Caco-2 (cell line): ENCODE results near the gene ASTN1. TPM values are rescaled to one million over a fixed set of nuclear protein-coding genes. Genes with fewer than 3 reads are reported as not detected.

ENCODE experiments used
- BruUV-seq: library from RNA; stranded (reverse); fragments of 400-500 nt; replicated peaks from 2 replicates; lab custom pipeline; 2021; lab: Mats Ljungman, UMichigan
- CTCF ChIA-PET: fragments of 300-600 bp; sonication (Branson Sonifier 250); formaldehyde crosslinking; loops from one replicate; lab custom pipeline; 2022; ENCODE audit warnings: antibody characterized with exemption; lab: Charles Lee
- POLR2A ChIA-PET: fragments of 300-600 bp; sonication (Branson Sonifier 250); formaldehyde crosslinking; loops from one replicate; lab custom pipeline; 2022; ENCODE audit warnings: antibody characterized with exemption; lab: Charles Lee
- DNase-seq, 2 experiments: peaks; one replicate each; pipeline versions ENCODE4 v3.0.0 to v3.0.0-alpha.2; 2020 to 2022
- H3K27me3 ChIP-seq: replicated peaks from 2 replicates; pipeline ENCODE4 v1.6.0; 2011; ENCODE audit warnings: low read length; ENCODE audit not compliant: control insufficient read depth, insufficient read depth
- H3K36me3 ChIP-seq: 2 replicates; pipeline ENCODE4 v1.5.1; 2011; ENCODE audit warnings: low read length; ENCODE audit not compliant: control insufficient read depth, insufficient read depth
- H3K4me1 ChIP-seq: fragments of 250-450 bp; sonication (Bioruptor Pico); 2 replicates; pipeline ENCODE4 v1.5.1; 2020; ENCODE audit warnings: mild to moderate bottlenecking
- H3K4me3 ChIP-seq: 2 replicates; pipeline ENCODE4 v1.5.1; 2011; ENCODE audit warnings: low read depth, mild to moderate bottlenecking, control low read depth, low read length
- H3K9me3 ChIP-seq: fragments of 250-450 bp; sonication (Bioruptor Pico); 2 replicates; pipeline ENCODE4 v1.5.1; 2020; ENCODE audit warnings: mild to moderate bottlenecking, moderate library complexity
- H3K27ac Mint-ChIP-seq: one replicate; pipeline ENCODE4 v1.8.0; 2022; ENCODE audit warnings: mixed read lengths; ENCODE audit not compliant: unreplicated experiment
- H3K27me3 Mint-ChIP-seq: one replicate; pipeline ENCODE4 v1.8.0; 2022; ENCODE audit warnings: mixed read lengths; ENCODE audit not compliant: insufficient read depth, unreplicated experiment
- H3K36me3 Mint-ChIP-seq: one replicate; pipeline ENCODE4 v1.8.0; 2022; ENCODE audit warnings: mild to moderate bottlenecking, mixed read lengths; ENCODE audit not compliant: insufficient read depth, unreplicated experiment
- H3K4me1 Mint-ChIP-seq: one replicate; pipeline ENCODE4 v1.8.0; 2022; ENCODE audit warnings: low read depth, mixed read lengths; ENCODE audit not compliant: unreplicated experiment
- H3K4me3 Mint-ChIP-seq: one replicate; pipeline ENCODE4 v1.8.0; 2022; ENCODE audit warnings: mild to moderate bottlenecking, moderate library complexity, mixed read lengths; ENCODE audit not compliant: unreplicated experiment
- H3K9me3 Mint-ChIP-seq: one replicate; pipeline ENCODE4 v1.8.0; 2022; ENCODE audit warnings: mixed read lengths; ENCODE audit not compliant: unreplicated experiment
- CTCF ChIP-seq, 2 experiments: fragments of 200-600 bp in 1 of 2; IDR thresholded peaks; 1 replicate in 1 of 2; 2 replicates in 1 of 2; pipeline versions ENCODE4 v1.5.1 to v1.8.0; 2011 to 2022; ENCODE audit warnings: antibody characterized with exemption in 1 of 2, control low read depth in 1 of 2, inconsistent platforms in 1 of 2, low read depth in 1 of 2, low read length in 1 of 2, mild to moderate bottlenecking in 1 of 2, moderate library complexity in 1 of 2; ENCODE audit not compliant: insufficient read depth in 1 of 2, severe bottlenecking in 1 of 2, unreplicated experiment in 1 of 2
- intact Hi-C: fragments of 100-400 bp; cut with micrococcal nuclease; formaldehyde crosslinking; loops from one replicate; pipeline ENCODE4 v1.10.0; 2022; ENCODE audit not compliant: unreplicated experiment
- total RNA-seq: library from RNA; stranded (reverse); gene quantifications from 2 replicates; pipeline ENCODE4 v1.2.3, GENCODE V29; 2022

ASTN1 gene
- total RNA-seq, 1 experiment from 2014 or later = not detected

GRCh38 chr1:176863613-176864012 lies 300.9 kb downstream of the ASTN1 start:
- intact Hi-C loops = no loop called here
- peaks cover 14% of the 10 kb centered on the region for H3K27me3 Mint-ChIP-seq
- BruUV-seq = no TSS peak
- ChIA-PET POLR2A (no interaction called here), CTCF (no interaction called here)
- TF ChIP-seq CTCF (IDR thresholded peaks at IDR 0.05; ENCODE audit: insufficient read depth in 1 of 2, low read depth in 1 of 2, low read length in 1 of 2, severe bottlenecking in 1 of 2, unreplicated experiment in 1 of 2) = no peak
- no peak overlapping the region for H3K27ac Mint-ChIP-seq
- no peaks in the 10 kb centered on the region for H3K36me3 Mint-ChIP-seq
- no peaks in the 10 kb centered on the region for H3K4me1 Mint-ChIP-seq
- no peaks in the 10 kb centered on the region for H3K36me3 ChIP-seq
- no peaks in the 10 kb centered on the region for H3K9me3 Mint-ChIP-seq
- H3K4me1 ChIP-seq = no peaks in the 10 kb centered on the region
- no peak for DNase-seq
- H3K4me3 Mint-ChIP-seq = no peak overlapping the region
- H3K27me3 ChIP-seq = no peaks in the 10 kb centered on the region; the same call in 1 of the 2 replicates
- no peaks in the 10 kb centered on the region for H3K9me3 ChIP-seq
- H3K4me3 ChIP-seq = no peak overlapping the region

- H3K9me3 Mint-ChIP-seq = no peaks in the 10 kb centered on the region
- H3K4me3 Mint-ChIP-seq = no peak overlapping the region
- intact Hi-C loops = no loop called here
- no peak overlapping the region for H3K27ac Mint-ChIP-seq
- no peak overlapping the region for H3K4me3 ChIP-seq
- no peak for DNase-seq
- no peaks in the 10 kb centered on the region for H3K4me1 Mint-ChIP-seq
- no peaks in the 10 kb centered on the region for H3K36me3 ChIP-seq
- no peaks in the 10 kb centered on the region for H3K9me3 ChIP-seq
- no peak for TF ChIP-seq CTCF (IDR thresholded peaks at IDR 0.05; ENCODE audit: insufficient read depth in 1 of 2, low read depth in 1 of 2, low read length in 1 of 2, severe bottlenecking in 1 of 2, unreplicated experiment in 1 of 2)
- H3K36me3 Mint-ChIP-seq = no peaks in the 10 kb centered on the region
- H3K27me3 ChIP-seq = no peaks in the 10 kb centered on the region; the same call in 1 of the 2 replicates
- ChIA-PET POLR2A (no interaction called here), CTCF (no interaction called here)
- BruUV-seq = no TSS peak
- peaks cover 4% of the 10 kb centered on the region for H3K27me3 Mint-ChIP-seq
- H3K4me1 ChIP-seq = no peaks in the 10 kb centered on the region
Measured at GRCh38 chr1:176858433-176858916, 306.0 kb downstream of the ASTN1 start.

- DNase-seq = no peak
- H3K27ac Mint-ChIP-seq = no peak overlapping the region
- ChIA-PET CTCF (no interaction called here), POLR2A (no interaction called here)
- Histone ChIP-seq H3K4me1 (no peaks in the 10 kb centered on the region), H3K9me3 (no peaks in the 10 kb centered on the region), H3K4me3 (no peak overlapping the region), H3K27me3 (no peaks in the 10 kb centered on the region), H3K36me3 (no peaks in the 10 kb centered on the region)
- no peak for TF ChIP-seq CTCF (IDR thresholded peaks at IDR 0.05; ENCODE audit: insufficient read depth in 1 of 2, low read depth in 1 of 2, low read length in 1 of 2, severe bottlenecking in 1 of 2, unreplicated experiment in 1 of 2)
- intact Hi-C loops = no loop called here
- no TSS peak for BruUV-seq
- H3K9me3 Mint-ChIP-seq = no peaks in the 10 kb centered on the region
- H3K4me1 Mint-ChIP-seq = no peaks in the 10 kb centered on the region
- no peak overlapping the region for H3K4me3 Mint-ChIP-seq
- H3K27me3 Mint-ChIP-seq = peaks cover 5% of the 10 kb centered on the region
- H3K36me3 Mint-ChIP-seq = no peaks in the 10 kb centered on the region
Measured at GRCh38 chr1:176857632-176858031, 306.9 kb downstream of the ASTN1 start.
